Neuronal stem cell (in vitro differentiated cells): Measurements from ENCODE around the gene MAPK8.

Source experiments
- DNase-seq: peaks from one replicate; pipeline ENCODE4 v3.0.0-alpha.2; 2013; ENCODE audit warnings: low spot score
- H2AFZ ChIP-seq: one replicate; pipeline ENCODE4 v1.6.1; 2013; ENCODE audit warnings: mild to moderate bottlenecking, low read length, inconsistent platforms
- H2AK5ac ChIP-seq: 2 replicates; pipeline ENCODE4 v1.6.1; 2013; ENCODE audit warnings: low read depth, mild to moderate bottlenecking, inconsistent platforms, low read length, moderate library complexity, mixed read lengths
- H2BK120ac ChIP-seq: 2 replicates; pipeline ENCODE4 v1.6.1; 2013; ENCODE audit warnings: low read depth, mild to moderate bottlenecking, inconsistent platforms, low read length, moderate library complexity, mixed read lengths
- H2BK12ac ChIP-seq: one replicate; pipeline ENCODE4 v1.6.1; 2013; ENCODE audit warnings: low read length, inconsistent platforms
- H2BK15ac ChIP-seq: 2 replicates; pipeline ENCODE4 v1.6.1; 2013; ENCODE audit warnings: mild to moderate bottlenecking, low read length, inconsistent platforms, mixed read lengths
- H2BK5ac ChIP-seq: one replicate; pipeline ENCODE4 v1.6.1; 2013; ENCODE audit warnings: inconsistent platforms, mild to moderate bottlenecking, low read length, moderate library complexity
- H3K14ac ChIP-seq: one replicate; pipeline ENCODE4 v1.6.1; 2013; ENCODE audit warnings: low read length, inconsistent platforms
- H3K18ac ChIP-seq: 2 replicates; pipeline ENCODE4 v1.6.1; 2013; ENCODE audit warnings: low read length, inconsistent platforms
- H3K23ac ChIP-seq: 2 replicates; pipeline ENCODE4 v1.6.1; 2013; ENCODE audit warnings: low read depth, mild to moderate bottlenecking, mixed read lengths, low read length, inconsistent platforms; ENCODE audit not compliant: poor library complexity
- H3K27ac ChIP-seq: replicated peaks from 3 replicates; pipeline ENCODE4 v1.5.1; 2013; ENCODE audit warnings: low read length, inconsistent platforms
- H3K27me3 ChIP-seq, 3 experiments: 2 replicates each; pipeline ENCODE4 v1.6.1; 2013; ENCODE audit warnings: low read length in 3 of 3, mild to moderate bottlenecking in 2 of 3, inconsistent platforms in 1 of 3, low read depth in 1 of 3, mixed read lengths in 1 of 3, moderate library complexity in 1 of 3; ENCODE audit not compliant: control insufficient read depth in 3 of 3, insufficient read depth in 3 of 3
- H3K36me3 ChIP-seq, 2 donors: replicated peaks in 1 of 2; 2 replicates each; pipeline ENCODE4 v1.6.1; 2013; ENCODE audit warnings: low read length in 2 of 2; ENCODE audit not compliant: control insufficient read depth in 2 of 2, insufficient read depth in 2 of 2
- H3K4ac ChIP-seq: 2 replicates; pipeline ENCODE4 v1.6.1; 2013; ENCODE audit warnings: inconsistent platforms, mild to moderate bottlenecking, low read length, moderate library complexity
- H3K4me1 ChIP-seq, 2 donors: 1 replicate in 1 of 2; 2 replicates in 1 of 2; pipeline ENCODE4 v1.6.1; 2013; ENCODE audit warnings: low read length in 2 of 2, low read depth in 1 of 2; ENCODE audit not compliant: control insufficient read depth in 2 of 2, insufficient read depth in 1 of 2
- H3K4me2 ChIP-seq: one replicate; pipeline ENCODE4 v1.6.1; 2013; ENCODE audit warnings: mild to moderate bottlenecking, low read length, inconsistent platforms; ENCODE audit not compliant: insufficient read depth, poor library complexity, severe bottlenecking
- H3K4me3 ChIP-seq, 2 donors: 2 replicates each; pipeline ENCODE4 v1.5.1; 2013; ENCODE audit warnings: low read length in 2 of 2, mild to moderate bottlenecking in 2 of 2, inconsistent platforms in 1 of 2, moderate library complexity in 1 of 2
- H3K79me1 ChIP-seq: one replicate; pipeline ENCODE4 v1.6.1; 2013; ENCODE audit warnings: low read depth, mild to moderate bottlenecking, inconsistent platforms, low read length, moderate library complexity
- H3K9ac ChIP-seq: one replicate; pipeline ENCODE4 v1.6.1; 2013; ENCODE audit warnings: mild to moderate bottlenecking, low read depth, low read length, inconsistent platforms; ENCODE audit not compliant: poor library complexity
- H3K9me3 ChIP-seq, 2 donors: replicated peaks in 1 of 2; 2 replicates each; pipeline versions ENCODE3 to v1.6.1; 2013; ENCODE audit warnings: low read length in 2 of 2, mild to moderate bottlenecking in 2 of 2, inconsistent platforms in 1 of 2, low read depth in 1 of 2, mixed read lengths in 1 of 2, moderate library complexity in 1 of 2; ENCODE audit not compliant: control insufficient read depth in 2 of 2, insufficient read depth in 1 of 2
- H4K8ac ChIP-seq: one replicate; pipeline ENCODE4 v1.6.1; 2013; ENCODE audit warnings: low read depth, mild to moderate bottlenecking, inconsistent platforms, low read length, moderate library complexity
- H4K91ac ChIP-seq: one replicate; pipeline ENCODE4 v1.6.1; 2013; ENCODE audit warnings: low read length, low read depth, mild to moderate bottlenecking, inconsistent platforms; ENCODE audit not compliant: poor library complexity
- WGBS, 2 donors: extraction: QIAGEN DNeasy Blood & Tissue Kit; methylation state at CpG; one replicate each; pipeline ENCODE4 v1.1.7; 2013; ENCODE audit warnings: missing lambda C conversion rate in 2 of 2, mixed read lengths in 1 of 2; ENCODE audit not compliant: insufficient read length in 2 of 2, insufficient replicate concordance in 1 of 2; ENCODE audit errors: extremely low coverage in 2 of 2; 5-methylcytosine and 5-hydroxymethylcytosine counted together

The MAPK8 gene

DNA sequence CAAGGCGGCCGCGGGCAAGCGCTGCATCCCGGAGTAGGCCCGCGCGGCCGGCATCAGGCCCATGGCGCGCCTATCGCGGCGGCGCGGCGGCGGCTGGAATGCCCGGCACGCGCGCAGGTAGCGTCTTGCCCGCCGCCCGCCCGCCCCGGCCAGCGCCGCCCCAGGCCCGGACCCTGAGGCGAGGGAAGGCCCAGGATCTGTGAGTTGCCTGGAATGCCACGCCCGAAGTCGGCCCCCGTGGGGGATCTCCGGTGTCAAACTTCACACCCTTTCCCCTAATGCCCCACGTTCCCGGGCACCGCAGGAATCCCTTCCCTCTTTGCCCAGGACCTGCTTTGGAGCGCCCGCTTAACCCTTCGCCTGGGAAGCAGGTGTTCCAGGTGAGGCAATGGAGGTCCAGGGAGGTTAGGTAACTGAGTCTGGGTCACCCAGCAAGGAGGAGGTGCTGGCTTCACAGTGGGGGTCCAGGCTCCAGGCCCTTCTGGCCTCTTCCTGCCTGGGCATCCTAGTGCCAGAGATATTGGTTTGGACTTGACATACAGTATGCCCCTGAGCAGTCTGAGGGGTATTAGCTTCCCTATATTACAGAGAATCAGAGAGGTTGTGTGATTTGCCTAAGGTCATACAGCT, 160.2 kb downstream of the MAPK8 start:
- no CpG with 5 or more reads among the region's 43 CpGs for WGBS, 2 donors
- no peaks in the 10 kb centered on the region for H3K36me3 ChIP-seq
- H2BK15ac ChIP-seq, result peak overlapping the region; percentile 51
- peak overlapping the region; percentile 21 for H2AK5ac ChIP-seq
- no peak overlapping the region for H4K8ac ChIP-seq
- no peak overlapping the region for H2BK12ac ChIP-seq
- H3K23ac ChIP-seq, result peak overlapping the region; percentile 77
- H3K27ac ChIP-seq, result no peak overlapping the region
- no peak overlapping the region for H4K91ac ChIP-seq
- H2BK5ac ChIP-seq, result no peak overlapping the region
- no peak overlapping the region for H2AFZ ChIP-seq
- H3K4me2 ChIP-seq, result peak overlapping the region; percentile 48
- no peak overlapping the region for H3K14ac ChIP-seq
- no peak overlapping the region for H3K4me3 ChIP-seq
- DNase-seq, result no peak
- peak overlapping the region; percentile 54 for H3K9ac ChIP-seq
- H3K79me1 ChIP-seq, result peaks cover 4% of the 10 kb centered on the region
- no peak overlapping the region for H3K4ac ChIP-seq
- H3K4me1 ChIP-seq, result peaks cover 4 to 8% of the 10 kb centered on the region in 2 donors
- H2BK120ac ChIP-seq, result no peak overlapping the region
- no peaks in the 10 kb centered on the region for H3K9me3 ChIP-seq
- peak overlapping the region; percentile 78 for H3K18ac ChIP-seq
- peaks cover 0 to 14% (median 0%) of the 10 kb centered on the region in 3 experiments for H3K27me3 ChIP-seq

DNA sequence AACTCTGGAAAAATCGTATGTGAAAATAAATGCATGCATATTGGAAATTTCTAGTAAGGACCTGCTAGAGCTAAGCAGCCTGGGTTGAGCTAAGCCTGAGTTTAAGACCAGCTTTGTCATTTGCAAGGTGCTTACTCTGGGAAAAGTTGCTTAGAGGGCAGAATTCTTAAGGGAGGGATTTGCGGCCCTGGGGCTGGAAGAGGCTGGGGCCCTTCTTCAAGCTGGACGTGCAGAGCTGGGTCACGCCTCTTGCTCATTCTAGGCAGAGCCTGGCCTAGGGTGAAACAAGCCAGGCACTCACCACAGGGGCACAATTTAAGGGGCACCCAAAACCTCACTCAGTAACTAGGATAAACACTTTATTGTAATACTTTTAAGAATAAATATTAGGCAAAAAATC, 161.2 kb downstream of the MAPK8 start:
- H2BK5ac ChIP-seq, result no peak overlapping the region
- H2BK120ac ChIP-seq, result no peak overlapping the region
- H3K18ac ChIP-seq, result no peak overlapping the region
- no peak overlapping the region for H4K91ac ChIP-seq
- H3K36me3 ChIP-seq, result no peaks in the 10 kb centered on the region
- H3K79me1 ChIP-seq, result no peaks in the 10 kb centered on the region
- H2BK12ac ChIP-seq, result no peak overlapping the region
- H3K23ac ChIP-seq, result no peak overlapping the region
- no peak overlapping the region for H4K8ac ChIP-seq
- H3K4ac ChIP-seq, result no peak overlapping the region
- H3K14ac ChIP-seq, result no peak overlapping the region
- H2BK15ac ChIP-seq, result no peak overlapping the region
- no peak overlapping the region for H3K4me2 ChIP-seq
- WGBS, 2 donors, result no CpG with 5 or more reads among the region's 4 CpGs
- H3K9ac ChIP-seq, result no peak overlapping the region
- peaks cover 4 to 8% of the 10 kb centered on the region in 2 donors for H3K4me1 ChIP-seq
- no peak overlapping the region for H2AFZ ChIP-seq
- H3K27ac ChIP-seq, result no peak overlapping the region
- DNase-seq, result no peak
- no peak overlapping the region for H2AK5ac ChIP-seq
- H3K27me3 ChIP-seq, result peaks cover 0 to 14% (median 0%) of the 10 kb centered on the region in 3 experiments
- H3K9me3 ChIP-seq, result no peaks in the 10 kb centered on the region
- H3K4me3 ChIP-seq, result no peak overlapping the region

DNA sequence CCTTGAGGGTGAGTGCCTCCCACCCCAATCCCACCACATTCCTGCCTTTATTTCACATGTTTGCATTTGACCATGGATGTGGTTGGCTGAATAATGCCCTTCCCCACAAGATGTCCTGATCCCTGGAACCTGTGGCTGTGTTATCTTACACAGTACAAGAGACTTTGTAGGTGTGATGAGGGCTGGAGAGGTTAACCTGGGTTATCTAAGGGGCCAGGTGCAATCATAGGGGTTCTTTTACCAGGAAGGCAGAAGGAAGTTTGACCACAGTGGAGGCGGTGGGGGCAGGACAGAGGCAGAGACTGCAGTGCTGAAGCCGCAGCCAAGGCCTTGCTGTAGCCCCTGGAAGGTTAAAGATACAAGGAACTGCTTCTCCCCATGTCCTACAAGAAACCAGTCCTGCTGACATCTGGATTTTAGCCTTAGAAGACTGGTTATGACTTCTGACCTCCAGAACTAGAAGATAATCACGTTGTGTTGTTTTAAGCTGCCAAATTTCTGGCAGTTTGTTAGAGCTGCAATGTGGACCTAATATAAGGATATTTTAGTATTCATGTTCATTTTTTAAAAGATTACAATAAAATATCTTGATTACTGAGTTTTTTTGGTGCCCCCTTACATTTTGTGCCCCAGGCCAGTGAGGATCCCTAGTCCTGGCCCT, 161.8 kb downstream of the MAPK8 start:
- Histone ChIP-seq H4K8ac (no peak overlapping the region), H4K91ac (no peak overlapping the region), H3K18ac (peak overlapping the region; percentile 63), H3K27ac (no peak overlapping the region), H2BK15ac (no peak overlapping the region), H3K36me3 (no peaks in the 10 kb centered on the region), H2BK120ac (no peak overlapping the region), H3K4me1 (peaks cover 4 to 8% of the 10 kb centered on the region in 2 donors), H3K14ac (no peak overlapping the region), H3K79me1 (no peaks in the 10 kb centered on the region), H2AK5ac (no peak overlapping the region), H3K4me2 (no peak overlapping the region), H3K27me3 (peaks cover 0 to 14% (median 0%) of the 10 kb centered on the region in 3 experiments), H3K9ac (no peak overlapping the region), H3K9me3 (no peaks in the 10 kb centered on the region), H2BK12ac (no peak overlapping the region), H3K4ac (no peak overlapping the region), H3K23ac (no peak overlapping the region), H3K4me3 (no peak overlapping the region), H2BK5ac (no peak overlapping the region), H2AFZ (no peak overlapping the region)
- WGBS, 2 donors, result no CpG with 5 or more reads among the region's 3 CpGs
- no peak for DNase-seq

DNA sequence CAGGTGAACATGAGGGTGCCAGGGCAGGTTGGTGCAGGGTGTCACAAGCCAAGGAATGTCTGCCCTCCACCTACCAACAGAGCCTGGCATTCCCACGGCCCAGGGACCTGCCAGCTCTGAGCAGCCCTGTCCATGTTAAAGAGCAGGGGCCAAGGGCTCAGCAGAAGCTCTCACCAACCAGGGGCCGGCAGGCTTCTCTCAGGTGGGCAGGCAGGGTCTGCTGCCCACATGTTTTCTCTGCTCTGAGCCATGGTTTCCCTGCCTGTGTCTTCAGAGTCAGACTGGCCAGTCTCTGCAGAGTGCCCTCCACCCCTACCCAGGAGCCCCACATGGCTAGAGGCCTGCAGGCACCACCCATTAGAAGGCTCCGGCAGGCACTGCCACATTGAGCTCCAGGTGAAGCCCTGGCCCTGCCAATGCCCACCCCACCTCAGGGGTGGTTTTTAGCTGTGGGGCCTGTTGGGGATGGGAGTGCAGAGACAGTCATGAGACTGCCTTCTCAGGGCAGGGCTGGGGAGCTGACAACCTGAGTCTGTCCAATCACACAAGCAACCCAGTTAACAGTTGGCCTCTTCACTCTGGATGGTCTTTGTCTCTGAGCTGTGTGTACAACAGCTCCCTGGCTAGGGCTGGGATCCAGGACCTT, 162.5 kb downstream of the MAPK8 start:
- H3K4me3 ChIP-seq, result no peak overlapping the region
- H4K8ac ChIP-seq, result no peak overlapping the region
- H2BK120ac ChIP-seq, result no peak overlapping the region
- H2BK5ac ChIP-seq, result no peak overlapping the region
- H2AK5ac ChIP-seq, result no peak overlapping the region
- H3K27ac ChIP-seq, result no peak overlapping the region
- H4K91ac ChIP-seq, result no peak overlapping the region
- no peak overlapping the region for H3K4me2 ChIP-seq
- no CpG with 5 or more reads among the region's 3 CpGs for WGBS, 2 donors
- H3K36me3 ChIP-seq, result no peaks in the 10 kb centered on the region
- no peak overlapping the region for H3K9ac ChIP-seq
- H3K23ac ChIP-seq, result no peak overlapping the region
- H3K18ac ChIP-seq, result no peak overlapping the region
- no peaks in the 10 kb centered on the region for H3K9me3 ChIP-seq
- H3K4me1 ChIP-seq, result peaks cover 4 to 7% of the 10 kb centered on the region in 2 donors
- no peaks in the 10 kb centered on the region for H3K79me1 ChIP-seq
- no peak overlapping the region for H2BK15ac ChIP-seq
- no peak for DNase-seq
- no peak overlapping the region for H3K4ac ChIP-seq
- peaks cover 0 to 14% (median 0%) of the 10 kb centered on the region in 3 experiments for H3K27me3 ChIP-seq
- no peak overlapping the region for H2BK12ac ChIP-seq
- H3K14ac ChIP-seq, result no peak overlapping the region
- peak overlapping the region; percentile 80 for H2AFZ ChIP-seq
